HK-2 (cell line): Measurements from ENCODE around the gene NF1.
"Not testable (repeated sequence)": the region's sequence is repeated elsewhere in the genome, so short reads cannot be mapped to it uniquely, and the experiment has no call there.

ENCODE experiments used
- DNase-seq: peaks from one replicate; pipeline ENCODE4 v3.0.0-alpha.2; 2018; ENCODE audit not compliant: unreplicated experiment

The NF1 gene

GRCh38 chr17:31128241-31128640 is 33.5 kb downstream of the NF1 start:
- no peak for DNase-seq

DNA sequence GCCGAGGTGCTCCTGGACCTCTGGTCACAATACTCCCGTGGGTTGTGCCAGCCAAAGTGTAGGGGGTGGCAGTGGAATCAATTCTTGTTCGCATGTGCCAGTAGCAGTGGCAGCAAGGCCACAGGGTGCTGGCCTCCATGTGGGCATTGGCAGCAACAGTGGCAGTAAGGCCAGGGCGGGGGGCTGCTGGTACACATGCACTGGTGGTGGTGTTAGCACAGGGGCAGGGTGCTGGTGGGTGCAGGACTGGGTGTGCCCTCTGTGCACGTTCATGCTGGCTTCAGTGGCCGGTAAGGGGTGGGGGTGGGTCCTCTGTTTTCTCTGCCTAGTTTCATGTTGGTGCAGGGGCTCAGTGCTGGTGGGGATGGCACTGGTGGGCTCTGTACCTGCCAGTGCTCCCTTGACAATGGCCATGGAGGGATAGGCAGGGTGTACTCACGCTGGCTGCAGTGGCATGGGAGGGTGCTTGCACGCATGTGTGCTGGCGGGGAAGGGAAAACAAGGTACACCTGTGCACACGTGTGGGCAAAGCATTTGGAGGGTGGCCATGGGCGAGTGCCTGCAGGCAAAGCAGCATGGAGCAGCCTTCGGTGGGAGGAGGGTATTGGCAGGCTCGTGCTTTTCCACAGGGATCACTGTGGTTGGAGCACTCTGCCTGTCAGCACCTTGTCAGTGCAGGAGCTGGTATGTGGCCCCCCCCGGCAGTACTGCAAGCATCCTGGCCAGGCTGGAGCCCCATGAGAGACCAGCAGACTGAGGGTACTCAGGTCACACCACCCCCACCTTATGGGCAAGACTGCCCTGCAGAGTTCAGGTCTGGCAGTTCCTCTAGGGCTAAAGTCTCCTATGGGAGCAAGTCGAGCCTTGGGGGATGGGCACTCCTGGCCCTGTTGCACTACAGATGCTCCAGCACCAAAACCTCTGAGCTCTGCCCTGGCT is 35.8 kb downstream of the NF1 start:
- DNase-seq = no peak

DNA sequence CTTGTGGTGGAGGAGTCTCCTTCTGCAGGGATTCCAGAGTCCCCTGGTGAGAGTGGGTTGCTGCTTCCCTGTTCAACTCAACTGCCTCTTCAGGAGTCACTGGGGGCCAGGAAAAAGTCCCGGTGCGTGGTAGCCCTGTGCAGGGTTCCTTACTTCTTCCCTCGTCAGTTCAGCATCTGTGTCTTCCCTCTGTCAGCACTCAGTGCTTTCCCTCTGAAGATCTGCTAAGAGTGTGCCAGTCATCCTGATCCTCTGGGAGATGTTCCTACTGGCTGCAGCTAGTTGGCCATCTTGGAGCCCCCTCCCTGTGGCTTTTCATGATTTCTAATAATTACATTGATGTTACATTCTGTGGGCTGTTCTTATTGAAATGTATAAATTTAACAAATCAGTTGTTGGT is 36.5 kb downstream of the NF1 start:
- DNase-seq = no peak

- no peak for DNase-seq
Observed at GRCh38 chr17:31132977-31133376, 38.2 kb downstream of the NF1 start.

GRCh38 chr17:31134576-31134975 is 39.8 kb downstream of the NF1 start:
- no peak for DNase-seq

DNA sequence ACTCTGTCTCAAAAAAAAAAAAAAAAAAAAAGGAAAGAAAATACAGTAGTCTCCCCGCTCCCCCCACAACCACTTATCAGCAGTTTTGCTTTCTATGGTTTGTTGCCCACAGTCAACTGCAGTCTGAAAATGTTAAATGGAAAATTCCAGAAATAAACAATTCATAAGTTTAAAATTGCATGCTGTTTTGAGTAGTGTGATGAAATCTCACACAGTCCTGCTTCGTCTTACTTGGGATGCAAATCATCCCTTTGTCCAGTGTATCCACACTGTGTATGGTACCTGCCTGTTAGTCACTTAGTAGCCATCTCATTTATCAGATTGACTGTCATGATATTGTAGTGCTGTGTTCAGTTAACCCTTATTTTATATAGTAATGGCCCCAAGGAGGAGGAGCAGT is 41.5 kb downstream of the NF1 start:
- DNase-seq = no peak

GRCh38 chr17:31140111-31140510 is 45.3 kb downstream of the NF1 start:
- no peak for DNase-seq

- no peak for DNase-seq
Observed at GRCh38 chr17:31144428-31144827, 49.7 kb downstream of the NF1 start.

DNA sequence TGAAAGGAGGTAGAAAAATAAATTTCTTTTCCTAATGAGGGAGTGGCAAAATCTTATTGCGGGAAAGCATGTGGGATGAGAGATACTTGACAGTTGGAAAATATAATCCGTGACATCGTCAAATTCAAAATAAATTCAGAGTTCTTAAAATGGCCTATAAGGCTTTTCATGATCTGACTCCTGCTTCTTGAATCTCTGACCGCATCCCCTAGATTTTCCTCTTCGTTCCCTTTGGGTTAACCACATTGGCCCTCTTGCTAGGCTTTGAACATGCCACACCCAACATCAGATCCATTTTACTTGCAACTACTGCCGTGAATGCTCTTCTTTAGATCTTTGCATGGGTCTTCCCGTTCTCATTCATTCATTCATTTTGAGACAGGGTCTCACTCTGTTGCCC is 50.1 kb downstream of the NF1 start:
- no peak for DNase-seq

- no peak for DNase-seq
Observed at GRCh38 chr17:31147507-31148202, 52.9 kb downstream of the NF1 start.

- DNase-seq = no peak
Observed at GRCh38 chr17:31148205-31148604, 53.4 kb downstream of the NF1 start.

DNA sequence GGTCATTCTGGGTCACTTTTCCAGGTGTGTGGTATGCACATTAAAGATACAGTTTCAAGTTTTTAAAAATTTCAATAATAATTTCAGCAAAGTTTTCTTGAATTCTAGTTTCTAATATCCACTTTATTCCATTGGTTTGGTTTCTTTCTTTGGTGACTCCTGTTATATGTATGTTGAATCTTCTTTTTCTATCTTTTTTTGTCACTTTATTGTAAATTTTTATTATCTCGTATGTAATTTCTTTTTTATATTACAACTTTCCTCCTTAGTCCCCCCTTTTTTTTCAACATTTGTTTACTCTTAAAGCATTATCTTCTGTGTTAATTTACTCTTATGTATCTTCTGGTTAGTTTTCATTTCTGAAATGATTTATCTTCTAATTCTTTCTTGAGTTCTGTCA is 57.5 kb downstream of the NF1 start:
- no peak for DNase-seq

GRCh38 chr17:31155208-31155810 is 60.5 kb downstream of the NF1 start:
- DNase-seq = no peak

DNA sequence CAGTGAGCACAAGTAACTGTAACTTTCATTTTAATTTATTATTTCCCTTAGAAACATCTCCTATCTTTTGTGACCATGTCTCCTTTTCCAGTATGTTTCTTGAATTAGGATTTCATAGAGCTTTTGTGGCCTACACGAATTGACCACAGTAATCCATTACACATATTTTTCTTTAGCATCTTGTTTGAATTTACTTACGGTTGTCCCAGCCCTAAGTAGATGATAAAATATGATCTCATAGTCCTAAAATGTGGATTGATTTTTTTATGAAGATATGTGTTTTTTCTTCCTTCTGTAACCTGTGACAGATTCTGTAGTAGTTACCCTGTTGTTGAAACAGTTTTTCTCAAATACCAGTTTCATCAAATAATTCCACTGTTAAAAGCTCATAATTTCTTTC is 61.5 kb downstream of the NF1 start:
- DNase-seq = no peak

- DNase-seq = not testable (repeated sequence)
Observed at GRCh38 chr17:31156864-31157263, 62.1 kb downstream of the NF1 start.

- no peak for DNase-seq
Observed at GRCh38 chr17:31158746-31159377, 64.1 kb downstream of the NF1 start.

DNA sequence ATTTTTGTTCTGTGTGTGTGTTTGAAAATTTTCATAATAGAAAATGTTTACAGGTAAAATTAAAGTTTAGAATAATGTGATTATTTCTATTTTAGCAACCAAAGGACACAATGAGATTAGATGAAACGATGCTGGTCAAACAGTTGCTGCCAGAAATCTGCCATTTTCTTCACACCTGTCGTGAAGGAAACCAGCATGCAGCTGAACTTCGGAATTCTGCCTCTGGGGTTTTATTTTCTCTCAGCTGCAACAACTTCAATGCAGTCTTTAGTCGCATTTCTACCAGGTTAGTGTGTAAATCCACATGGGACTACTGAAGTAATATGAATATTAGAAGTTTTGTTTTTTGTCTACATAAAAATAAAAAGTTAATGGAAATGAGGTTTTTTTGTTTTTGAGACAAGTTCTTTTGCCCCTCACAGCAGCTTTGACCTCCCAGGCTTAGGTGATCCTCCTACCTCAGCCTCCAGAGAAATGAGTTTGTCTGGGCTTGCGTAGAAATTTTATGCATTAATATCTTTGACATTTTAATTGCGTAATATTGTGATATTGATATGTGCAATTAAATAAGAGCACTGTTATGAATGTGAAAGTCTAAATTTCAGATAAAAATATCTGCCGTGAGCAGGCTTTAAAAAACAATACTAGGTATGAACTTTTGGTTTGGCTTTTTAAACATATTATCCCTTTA is 68.5 kb downstream of the NF1 start:
- no peak for DNase-seq

GRCh38 chr17:31167111-31167510 is 72.3 kb downstream of the NF1 start:
- no peak for DNase-seq

GRCh38 chr17:31171701-31172100 is 76.9 kb downstream of the NF1 start:
- no peak for DNase-seq

GRCh38 chr17:31172388-31172787 is 77.6 kb downstream of the NF1 start:
- DNase-seq = no peak

- DNase-seq = no peak
Observed at GRCh38 chr17:31174215-31174614, 79.4 kb downstream of the NF1 start.

DNA sequence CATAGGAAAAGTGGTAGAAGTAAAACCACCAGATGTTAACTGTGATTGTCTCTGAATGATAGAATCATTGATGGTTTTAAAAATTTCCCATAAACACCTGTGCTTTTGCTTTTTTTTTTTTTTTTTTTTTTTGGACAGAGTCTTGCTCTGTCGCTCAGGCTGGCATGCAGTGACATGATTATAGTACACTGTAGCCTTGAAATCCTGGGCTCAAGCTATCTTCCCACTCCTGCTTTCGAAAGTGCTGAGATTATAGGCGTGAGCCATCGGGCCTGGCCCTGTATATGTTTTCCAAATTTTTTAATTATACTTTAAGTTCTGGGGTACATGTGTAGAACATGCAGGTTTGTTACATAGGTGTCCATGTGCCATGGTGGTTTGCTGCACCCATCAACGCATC is 80.5 kb downstream of the NF1 start:
- DNase-seq = no peak
